Central memory CD4-positive, alpha-beta T cell (primary cell): ENCODE measurements around the gene DIDO1.

ENCODE experiments used
- DNase-seq: peaks from one replicate; pipeline ENCODE4 v3.0.0; 2022

DIDO1 gene

DNA sequence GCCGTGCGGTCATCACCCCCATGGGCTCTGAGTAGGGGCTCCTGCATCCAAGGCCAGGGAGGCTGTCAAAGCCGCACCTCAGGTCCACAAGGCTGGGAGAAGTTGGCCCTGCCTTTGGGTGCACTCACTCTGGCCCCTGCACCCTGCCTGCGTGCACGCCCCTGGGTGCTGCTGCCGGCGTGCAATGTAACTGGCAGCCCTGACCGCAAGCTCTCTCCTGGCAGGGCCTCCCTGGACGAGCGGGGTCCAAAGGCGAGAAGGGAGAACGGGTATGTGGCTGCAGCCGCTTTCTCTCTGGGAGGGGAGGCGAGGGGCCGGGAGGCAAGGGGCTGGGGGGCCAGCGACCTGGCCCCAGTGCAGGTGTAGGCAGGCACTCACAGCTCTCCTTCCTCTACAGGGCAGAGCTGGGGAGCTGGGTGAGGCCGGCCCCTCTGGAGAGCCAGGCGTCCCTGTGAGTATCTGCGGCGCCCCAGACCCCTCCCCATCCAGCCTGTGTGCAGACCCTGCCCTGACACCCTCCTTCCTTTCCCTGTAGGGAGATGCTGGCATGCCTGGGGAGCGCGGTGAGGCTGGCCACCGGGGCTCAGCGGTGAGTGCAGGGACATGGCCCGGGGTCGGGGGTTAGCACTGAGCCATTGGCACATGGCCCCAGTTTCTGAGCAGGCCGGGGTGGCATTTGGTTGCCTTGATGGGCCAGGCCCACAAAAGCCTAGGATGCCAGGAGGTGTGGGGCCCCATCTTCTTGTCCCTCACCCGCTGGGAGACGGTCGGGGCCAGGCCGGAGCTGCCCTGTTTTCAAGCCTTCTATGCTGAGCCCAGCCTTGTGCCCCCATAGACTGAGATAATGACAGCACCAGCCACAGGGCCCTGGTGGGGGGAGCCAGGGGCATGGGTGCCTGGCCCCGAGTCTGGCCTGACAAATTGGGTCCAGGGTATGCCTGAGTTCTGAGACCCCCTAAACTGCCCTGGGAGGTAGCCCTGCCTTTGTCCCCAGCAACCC is 96.8 kb downstream of the DIDO1 start:
- DNase-seq, result no peak

DNA sequence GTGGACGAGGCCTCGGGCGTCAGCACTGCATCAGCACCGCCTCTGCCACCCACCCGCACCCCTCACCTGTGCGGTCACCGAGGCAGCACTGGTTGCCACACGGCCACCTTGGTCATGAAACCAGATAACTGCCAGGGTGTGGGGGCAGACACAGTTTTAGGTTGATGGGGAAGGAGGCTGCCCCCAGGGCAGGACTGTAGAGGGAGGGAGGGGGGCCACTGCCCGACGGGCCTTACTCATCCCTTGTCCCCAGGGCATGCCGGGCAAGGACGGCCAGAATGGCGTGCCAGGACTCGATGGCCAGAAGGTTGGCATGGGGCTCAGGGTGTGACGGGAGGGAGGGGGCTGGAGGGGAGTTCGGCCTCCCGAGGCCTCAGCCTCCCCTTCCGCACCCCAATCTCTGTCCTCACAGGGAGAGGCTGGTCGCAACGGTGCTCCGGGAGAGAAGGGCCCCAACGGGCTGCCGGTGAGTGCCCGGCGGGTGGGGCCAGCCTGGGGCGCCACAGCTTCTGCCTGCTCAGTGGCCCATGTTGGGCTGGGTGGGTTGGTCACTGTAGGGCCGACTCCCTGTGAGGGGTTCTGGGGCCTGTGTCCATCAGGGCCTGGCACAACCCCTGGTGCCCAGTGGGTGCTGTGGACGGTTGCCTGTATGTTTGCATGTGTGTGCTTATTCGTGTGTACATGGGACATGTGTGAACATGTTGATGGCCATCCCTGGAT is 97.6 kb downstream of the DIDO1 start:
- no peak for DNase-seq

DNA sequence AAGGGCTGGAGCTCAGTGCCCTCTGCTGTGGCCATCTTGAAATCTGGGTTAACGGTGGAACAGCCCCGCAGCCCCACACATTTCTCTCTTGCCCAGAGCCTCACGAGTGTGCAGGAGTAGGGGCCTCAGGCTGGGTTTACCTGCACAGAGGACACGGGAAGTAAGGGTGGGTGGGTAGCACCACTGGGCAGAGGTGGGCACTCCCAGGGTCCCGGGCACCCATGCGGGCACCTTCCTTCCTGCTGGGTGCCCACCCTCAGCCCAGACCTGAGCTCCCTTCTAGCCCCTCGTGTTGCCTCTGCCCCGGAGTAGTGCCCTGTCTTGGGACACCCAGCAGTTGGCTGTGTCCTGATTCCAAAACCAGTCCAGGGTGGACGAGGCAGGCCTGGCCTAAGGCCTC is 98.3 kb downstream of the DIDO1 start:
- DNase-seq, result no peak
